Keratinocyte (primary cell): ENCODE data around the gene ZSCAN1.

Experiments
- CTCF ChIP-seq, 3 experiments: IDR thresholded peaks in 1 of 3; conservative IDR thresholded peaks in 1 of 3; optimal IDR thresholded peaks in 1 of 3; 2 replicates in 2 of 3; 3 replicates in 1 of 3; pipeline versions ENCODE3 to v1.5.1; 2011; ENCODE audit warnings: low read length in 3 of 3, mild to moderate bottlenecking in 3 of 3, moderate library complexity in 2 of 3, control low read depth in 1 of 3, inconsistent platforms in 1 of 3; ENCODE audit not compliant: insufficient read depth in 2 of 3; ENCODE audit errors: extremely low read depth in 1 of 3
- EZH2 ChIP-seq: IDR thresholded peaks from one replicate; pipeline ENCODE4 v1.6.1; 2012; ENCODE audit warnings: inconsistent platforms, mild to moderate bottlenecking, low read length, moderate library complexity

- TF ChIP-seq CTCF (optimal IDR thresholded peaks at IDR 0.05 in 1 of 3, IDR thresholded peaks at IDR 0.05 in 1 of 3, conservative IDR thresholded peaks at IDR 0.05 in 1 of 3; ENCODE audit: extremely low read depth in 1 of 3, insufficient read depth in 2 of 3, low read length in 3 of 3), result peak in 2 of 3 experiments; percentile 7 to 17
- TF ChIP-seq EZH2, result no peak
These were observed 26.5 kb upstream of the ZSCAN1 start for GRCh38 chr19:58007285-58007684.
